Lung (tissue), 12 donors: ENCODE results near the gene NDUFAF5. TPM values are rescaled to one million over a fixed set of nuclear protein-coding genes. Genes with fewer than 3 reads are reported as not detected.

Experiments used
- ATAC-seq: fragments of 200-7000 bp; cut with Tn5 transposase; one replicate; pipeline ENCODE4 v1.9.1; 2020; ENCODE audit warnings: moderate number of reproducible peaks; ENCODE audit not compliant: insufficient read depth, low FRiP score
- DNase-seq, 3 donors: peaks; one replicate each; pipeline ENCODE4 v3.0.0-alpha.2; 2013 to 2017
- H3K27ac ChIP-seq, 2 donors: one replicate each; pipeline ENCODE4 v1.5.1; 2013; ENCODE audit warnings: mild to moderate bottlenecking in 2 of 2, moderate library complexity in 2 of 2, control low read depth in 1 of 2, inconsistent platforms in 1 of 2, low read depth in 1 of 2, low read length in 1 of 2
- H3K27me3 ChIP-seq, 3 donors: one replicate each; pipeline ENCODE4 v1.5.1; 2013; ENCODE audit warnings: low read length in 2 of 3; ENCODE audit not compliant: control insufficient read depth in 3 of 3, insufficient read depth in 3 of 3
- H3K36me3 ChIP-seq, 4 donors: one replicate each; pipeline ENCODE4 v1.5.1; 2013; ENCODE audit warnings: low read length in 4 of 4, mild to moderate bottlenecking in 1 of 4, moderate library complexity in 1 of 4; ENCODE audit not compliant: control insufficient read depth in 4 of 4, insufficient read depth in 4 of 4
- H3K4me1 ChIP-seq, 5 donors: one replicate each; pipeline ENCODE4 v1.5.1; 2013; ENCODE audit warnings: low read length in 5 of 5, mild to moderate bottlenecking in 2 of 5, moderate library complexity in 1 of 5; ENCODE audit not compliant: control insufficient read depth in 5 of 5, insufficient read depth in 5 of 5
- H3K4me3 ChIP-seq: one replicate; pipeline ENCODE4 v1.5.1; 2013; ENCODE audit warnings: mild to moderate bottlenecking, control low read depth, moderate library complexity
- H3K9ac ChIP-seq, 2 donors: one replicate each; pipeline ENCODE4 v1.5.1; 2013; ENCODE audit warnings: low read length in 2 of 2, control low read depth in 1 of 2; ENCODE audit not compliant: insufficient read depth in 1 of 2
- H3K9me3 ChIP-seq, 4 donors: one replicate each; pipeline ENCODE4 v1.5.1; 2013; ENCODE audit warnings: low read length in 3 of 4, mild to moderate bottlenecking in 1 of 4, moderate library complexity in 1 of 4; ENCODE audit not compliant: control insufficient read depth in 4 of 4, insufficient read depth in 3 of 4
- CTCF ChIP-seq: IDR thresholded peaks from 2 replicates; pipeline ENCODE4 v1.5.1; 2012; ENCODE audit warnings: mild to moderate bottlenecking; ENCODE audit errors: control extremely low read depth, extremely low read depth
- WGBS, 2 donors: extraction: QIAGEN DNeasy Blood & Tissue Kit; methylation state at CpG; one replicate each; pipeline ENCODE4 v1.1.7; 2013; 5-methylcytosine and 5-hydroxymethylcytosine counted together
- polyA plus RNA-seq, 2 donors: library from polyadenylated mRNA; stranded (reverse); fragments of 200-250 nt; gene quantifications; one replicate each; pipeline ENCODE4 v1.2.1, GENCODE V29; 2013
- total RNA-seq, 2 donors: library from RNA; depleted of rRNA in 1 of 2; stranded (reverse); fragments of >200 nt in 1 of 2; gene quantifications; one replicate each; pipeline ENCODE4 v1.2.1, GENCODE V29; 2014 to 2021
- donor health status: control.
- donor health status: control.
- donor health status: Bipolar disorder and iron deficiency.
- donor health status: healthy.
- donor health status: DM: yes; HTN: yes; CAD: no.

NDUFAF5 gene
- total and polyA plus RNA-seq, 4 donors, result 11.3 to 29.8 (median 20.2) TPM

DNA sequence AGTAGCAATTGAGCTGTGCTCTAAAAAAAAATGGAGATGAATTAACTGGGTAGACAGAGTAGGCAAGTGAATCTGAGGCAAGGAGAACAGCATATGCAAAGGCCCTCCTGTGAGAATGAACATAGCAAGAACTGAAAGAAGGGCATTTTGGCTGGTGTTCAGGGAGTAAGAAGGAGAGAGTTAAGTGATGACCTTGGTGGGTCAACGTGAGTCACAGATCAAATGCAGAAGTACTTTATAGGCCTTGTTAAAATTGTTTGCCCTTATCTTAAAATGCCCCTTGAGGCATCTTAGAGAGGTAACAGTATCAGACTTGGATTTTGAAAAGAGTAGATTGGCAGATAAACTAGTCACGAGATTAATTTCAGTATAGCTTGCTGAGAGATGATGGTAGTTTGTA lies 24.5 kb downstream of the NDUFAF5 start:
- H3K9me3 ChIP-seq, result no peaks in the 10 kb centered on the region
- no peaks in the 10 kb centered on the region for H3K27me3 ChIP-seq
- no peak for TF ChIP-seq CTCF
- no peak overlapping the region for H3K4me3 ChIP-seq
- peaks cover 0 to 4% (median 0%) of the 10 kb centered on the region in 5 donors for H3K4me1 ChIP-seq
- 64 to 86% methylated on average over 2 of the region's 2 CpGs for WGBS, 2 donors
- H3K27ac ChIP-seq, result peak overlapping the region in 1 of 2 donors; percentile 57
- H3K36me3 ChIP-seq, result peaks cover 29 to 49% (median 36%) of the 10 kb centered on the region in 4 donors
- ATAC-seq (no peak), DNase-seq (no peak)
- no peak overlapping the region for H3K9ac ChIP-seq

- no peaks in the 10 kb centered on the region for H3K27me3 ChIP-seq
- no peak for TF ChIP-seq CTCF
- H3K4me3 ChIP-seq, result no peak overlapping the region
- no peak overlapping the region for H3K9ac ChIP-seq
- no peak for ATAC-seq
- no peaks in the 10 kb centered on the region for H3K9me3 ChIP-seq
- 72 to 95% methylated on average over 3 of the region's 3 CpGs for WGBS, 2 donors
- DNase-seq, result peak in 1 of 3 donors; percentile 44
- peaks cover 0 to 4% (median 0%) of the 10 kb centered on the region in 5 donors for H3K4me1 ChIP-seq
- peak overlapping the region in 1 of 2 donors; percentile 57 for H3K27ac ChIP-seq
- peaks cover 28 to 52% (median 34%) of the 10 kb centered on the region in 4 donors for H3K36me3 ChIP-seq
Measured at GRCh38 chr20:13809855-13810254, 25.0 kb downstream of the NDUFAF5 start.

GRCh38 chr20:13810446-13810845 lies 25.6 kb downstream of the NDUFAF5 start:
- Histone ChIP-seq H3K4me1 (peaks cover 0 to 4% (median 0%) of the 10 kb centered on the region in 5 donors), H3K27me3 (no peaks in the 10 kb centered on the region), H3K4me3 (no peak overlapping the region), H3K27ac (no peak overlapping the region), H3K36me3 (peaks cover 28 to 52% (median 34%) of the 10 kb centered on the region in 4 donors), H3K9ac (no peak overlapping the region), H3K9me3 (no peaks in the 10 kb centered on the region)
- ATAC-seq, result no peak
- DNase-seq, result no peak
- TF ChIP-seq CTCF, result no peak

DNA sequence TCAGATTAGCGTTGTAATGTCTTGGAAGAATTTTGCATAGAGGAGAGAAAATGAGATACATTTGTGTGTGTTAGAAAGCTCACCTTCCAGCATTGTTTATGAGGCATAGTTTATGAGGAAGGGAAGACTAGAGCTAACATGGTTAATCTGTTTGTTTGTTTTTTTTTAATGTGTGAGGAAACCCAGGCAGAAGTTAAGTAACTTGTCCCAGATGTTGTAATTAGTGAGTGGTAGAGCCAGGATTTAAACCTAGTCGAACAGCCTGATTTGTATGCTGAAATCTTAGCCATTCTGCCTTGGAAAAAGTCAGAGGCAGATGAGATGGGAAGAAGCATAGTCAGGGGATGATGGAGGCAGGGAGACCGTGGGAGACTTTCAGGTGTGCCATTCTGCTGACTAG lies 29.1 kb downstream of the NDUFAF5 start:
- H3K36me3 ChIP-seq, result peaks cover 39 to 66% (median 40%) of the 10 kb centered on the region in 4 donors
- no peaks in the 10 kb centered on the region for H3K9me3 ChIP-seq
- DNase-seq, result no peak
- H3K4me3 ChIP-seq, result no peak overlapping the region
- ATAC-seq, result no peak
- no peak for TF ChIP-seq CTCF
- WGBS, 2 donors, result 55 to 62% methylated on average over 3 of the region's 3 CpGs
- no peaks in the 10 kb centered on the region for H3K27me3 ChIP-seq
- H3K4me1 ChIP-seq, result peaks cover 0 to 3% (median 0%) of the 10 kb centered on the region in 5 donors
- no peak overlapping the region for H3K9ac ChIP-seq
- no peak overlapping the region for H3K27ac ChIP-seq
